ENCODE results near the gene ASCL2. TPM values are rescaled to one million over a fixed set of nuclear protein-coding genes. Genes with fewer than 3 reads are reported as not detected.

ASCL2 gene
- not detected in 2 replicates for total RNA-seq

GRCh38 chr11:2270322-2271076 lies at the start of gene ASCL2:
TSS of gene ASCL2 (minus strand) at chr11:2270588. CDS start at chr11:2270332, 256 bp downstream.

GRCh38 chr11:2301631-2302305 lies 31.4 kb upstream of the ASCL2 start, which contains the start of the genes C11orf21 and TSPAN32:
TSS of gene C11orf21 (minus strand) at chr11:2301918. CDS start at chr11:2301808, 110 bp downstream.
TSS of gene TSPAN32 (plus strand) at chr11:2302013. CDS start at chr11:2302150, 137 bp downstream.

Other genes with a start within 250 kb of the ASCL2 start
- 19.8 and 21.6 TPM in 2 replicates for gene IGF2, start 131.2 kb downstream of the ASCL2 start, total RNA-seq
- gene INS, start 109.4 kb downstream of the ASCL2 start, total RNA-seq, result not detected in 2 replicates
- 0.50 TPM in 1 of 2 replicates, not detected in the other for gene TH, start 98.8 kb downstream of the ASCL2 start, total RNA-seq
- under 0.01 TPM in 1 of 2 replicates, not detected in the other for gene C11orf21, start 31.3 kb upstream of the ASCL2 start, total RNA-seq
- 0.45 and 0.50 TPM in 2 replicates for gene TSPAN32, start 31.4 kb upstream of the ASCL2 start, total RNA-seq
- 156 and 207 TPM in 2 replicates for gene CD81, start 106.7 kb upstream of the ASCL2 start, total RNA-seq
- gene TSSC4, start 130.2 kb upstream of the ASCL2 start, total RNA-seq, result 44.6 and 47.1 TPM in 2 replicates
- gene TRPM5, start 173.9 kb upstream of the ASCL2 start, total RNA-seq, result not detected in 2 replicates
- under 0.01 TPM in 1 of 2 replicates, not detected in the other for gene KCNQ1, start 174.4 kb upstream of the ASCL2 start, total RNA-seq